Measurements from ENCODE around the gene OBSCN.

OBSCN gene

DNA sequence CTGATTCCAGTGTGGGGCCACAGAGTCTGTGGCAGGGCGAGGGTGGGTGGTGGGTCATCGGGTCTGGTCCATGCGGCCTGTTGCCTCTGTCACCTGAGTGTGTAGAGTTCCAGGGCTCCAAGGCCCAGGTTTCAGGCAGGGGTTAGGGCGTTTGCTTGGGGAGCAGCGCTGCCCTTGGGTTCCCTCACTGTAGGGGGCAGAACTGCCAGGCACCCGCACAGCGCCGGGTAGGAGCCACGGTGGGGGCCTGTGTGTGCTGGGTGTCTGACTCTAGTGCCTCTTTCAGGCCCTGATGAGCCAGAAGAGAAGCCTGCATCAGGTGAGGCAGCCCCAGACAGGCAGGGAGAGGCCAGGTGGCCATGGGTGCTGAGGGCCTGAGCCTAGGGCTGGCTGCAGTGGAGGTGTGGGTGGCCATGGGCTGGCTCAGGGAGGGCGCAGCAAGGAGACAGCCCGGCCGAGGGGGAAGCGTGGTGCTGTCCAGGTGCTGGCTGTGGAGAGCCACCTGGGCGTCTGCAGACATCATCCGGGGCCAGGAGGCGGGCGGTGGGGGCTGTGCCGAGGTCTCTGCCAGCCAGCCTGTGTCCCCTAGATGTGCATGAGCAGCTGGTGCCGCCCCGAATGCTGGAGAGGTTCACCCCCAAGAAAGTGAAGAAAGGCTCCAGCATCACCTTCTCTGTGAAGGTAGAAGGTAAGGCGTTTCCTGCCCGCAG, 126.5 kb downstream of the OBSCN start:
- no peak for DNase-seq

- no peak for DNase-seq
Measured at GRCh38 chr1:228334954-228335353, 127.1 kb downstream of the OBSCN start.

GRCh38 chr1:228335406-228336307, 127.8 kb downstream of the OBSCN start:
- no peak for DNase-seq

DNA sequence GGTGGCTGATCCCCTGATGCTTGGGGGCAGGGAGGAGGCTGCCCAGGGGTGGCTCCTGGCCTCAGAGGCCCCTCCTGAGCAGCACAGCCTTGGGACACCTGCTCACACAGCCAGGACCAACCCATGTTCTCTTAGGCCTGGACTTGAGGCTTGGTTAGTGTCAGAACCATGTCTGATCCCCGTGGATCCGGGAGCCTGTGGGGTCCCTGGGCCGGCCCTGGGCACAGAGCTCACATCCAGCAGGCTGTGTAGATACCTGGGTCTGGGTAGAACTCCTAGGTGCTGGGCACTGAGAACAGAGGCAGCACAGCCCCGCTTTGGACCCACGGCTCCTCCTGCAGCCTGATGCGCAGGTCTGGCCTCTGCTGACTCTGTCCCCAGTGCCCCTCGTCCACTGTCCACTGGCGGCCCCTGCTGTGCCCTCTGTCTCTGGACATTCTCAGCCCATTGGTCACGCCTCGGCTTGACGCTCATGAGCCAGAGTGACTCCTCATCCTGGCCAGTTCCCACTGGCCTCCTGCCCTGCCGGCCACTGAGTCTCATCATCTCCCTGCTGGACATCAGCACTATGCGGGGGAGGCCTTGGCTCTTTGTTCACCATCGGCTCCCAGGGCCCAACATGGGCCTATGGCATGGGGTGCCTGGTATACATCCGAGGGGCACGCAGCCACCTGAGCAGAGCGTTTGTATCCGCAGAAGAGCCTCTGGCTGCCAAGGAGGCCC, 128.6 kb downstream of the OBSCN start:
- DNase-seq: no peak

- no peak for DNase-seq
Measured at GRCh38 chr1:228337031-228337564, 129.3 kb downstream of the OBSCN start.

- no peak for DNase-seq
Measured at GRCh38 chr1:228337711-228338520, 130.1 kb downstream of the OBSCN start.

- DNase-seq: no peak
Measured at GRCh38 chr1:228338521-228339051, 130.7 kb downstream of the OBSCN start.

GRCh38 chr1:228339059-228339704, 131.3 kb downstream of the OBSCN start:
- DNase-seq: no peak

DNA sequence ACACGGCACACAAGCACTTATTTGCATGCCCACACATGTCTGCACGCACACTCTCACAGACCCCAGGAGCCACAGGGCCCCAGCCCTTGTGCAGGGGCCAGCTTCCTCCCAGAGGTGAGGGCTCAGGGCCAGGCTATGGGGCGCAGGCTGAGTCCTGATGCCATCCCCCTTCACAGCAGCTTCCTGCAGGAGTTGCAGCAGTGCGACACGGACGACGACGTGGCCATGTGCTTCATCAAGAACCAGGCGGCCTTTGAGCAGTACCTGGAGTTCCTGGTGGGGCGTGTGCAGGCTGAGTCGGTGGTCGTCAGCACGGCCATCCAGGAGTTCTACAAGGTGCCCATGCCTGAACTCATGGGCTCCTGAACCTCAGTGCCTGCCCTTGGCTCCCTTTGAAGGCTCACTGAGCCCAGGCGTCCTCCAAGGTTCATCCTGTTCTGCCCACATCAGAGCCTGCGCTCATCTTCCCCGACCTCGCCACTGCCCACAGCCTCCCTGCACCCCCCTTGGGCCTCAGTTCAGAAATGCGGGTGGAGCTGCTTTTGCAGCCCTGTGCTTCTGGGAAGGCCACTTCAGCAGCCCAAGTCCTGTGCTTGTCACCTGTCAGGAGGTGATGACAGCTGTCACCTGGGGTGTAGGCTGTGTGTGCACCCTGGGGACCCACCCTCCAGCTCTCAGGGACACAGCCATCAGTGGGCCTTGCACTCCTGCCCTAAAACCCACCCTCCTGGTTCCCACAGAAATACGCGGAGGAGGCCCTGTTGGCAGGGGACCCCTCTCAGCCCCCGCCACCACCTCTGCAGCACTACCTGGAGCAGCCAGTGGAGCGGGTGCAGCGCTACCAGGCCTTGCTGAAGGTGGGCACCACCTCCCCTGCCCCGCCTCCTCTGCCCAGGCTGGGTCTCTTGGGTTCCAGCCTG, 132.2 kb downstream of the OBSCN start:
- no peak for DNase-seq

DNA sequence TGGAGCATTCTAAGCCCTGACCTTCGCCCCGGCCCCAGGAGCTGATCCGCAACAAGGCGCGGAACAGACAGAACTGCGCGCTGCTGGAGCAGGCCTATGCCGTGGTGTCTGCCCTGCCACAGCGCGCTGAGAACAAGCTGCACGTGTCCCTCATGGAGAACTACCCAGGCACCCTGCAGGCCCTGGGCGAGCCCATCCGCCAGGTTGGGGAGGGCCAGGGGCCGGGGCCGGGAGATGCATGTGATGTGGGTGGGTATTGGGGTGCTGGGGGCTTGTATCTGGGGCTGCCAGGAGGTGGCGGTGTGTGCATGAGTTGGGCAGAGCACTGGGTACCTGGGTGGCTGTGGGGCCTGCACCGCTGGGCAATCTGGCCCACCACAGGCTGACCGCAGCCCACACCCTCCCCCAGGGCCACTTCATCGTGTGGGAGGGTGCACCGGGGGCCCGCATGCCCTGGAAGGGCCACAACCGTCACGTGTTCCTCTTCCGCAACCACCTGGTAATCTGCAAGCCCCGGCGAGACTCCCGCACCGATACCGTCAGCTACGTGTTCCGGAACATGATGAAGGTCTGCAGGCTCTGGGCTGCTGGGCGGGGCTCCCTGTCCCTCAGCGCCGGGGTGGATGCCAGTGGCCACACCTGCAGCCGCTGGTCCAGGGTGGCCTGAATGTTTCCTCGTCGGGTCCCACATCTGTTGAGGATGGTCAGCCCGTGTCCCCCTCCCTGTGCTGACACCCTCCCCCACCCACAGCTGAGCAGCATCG, 133.0 kb downstream of the OBSCN start:
- DNase-seq: no peak

- no peak for DNase-seq
Measured at GRCh38 chr1:228341450-228341813, 133.6 kb downstream of the OBSCN start.

GRCh38 chr1:228341814-228342626, 134.2 kb downstream of the OBSCN start:
- DNase-seq: no peak

DNA sequence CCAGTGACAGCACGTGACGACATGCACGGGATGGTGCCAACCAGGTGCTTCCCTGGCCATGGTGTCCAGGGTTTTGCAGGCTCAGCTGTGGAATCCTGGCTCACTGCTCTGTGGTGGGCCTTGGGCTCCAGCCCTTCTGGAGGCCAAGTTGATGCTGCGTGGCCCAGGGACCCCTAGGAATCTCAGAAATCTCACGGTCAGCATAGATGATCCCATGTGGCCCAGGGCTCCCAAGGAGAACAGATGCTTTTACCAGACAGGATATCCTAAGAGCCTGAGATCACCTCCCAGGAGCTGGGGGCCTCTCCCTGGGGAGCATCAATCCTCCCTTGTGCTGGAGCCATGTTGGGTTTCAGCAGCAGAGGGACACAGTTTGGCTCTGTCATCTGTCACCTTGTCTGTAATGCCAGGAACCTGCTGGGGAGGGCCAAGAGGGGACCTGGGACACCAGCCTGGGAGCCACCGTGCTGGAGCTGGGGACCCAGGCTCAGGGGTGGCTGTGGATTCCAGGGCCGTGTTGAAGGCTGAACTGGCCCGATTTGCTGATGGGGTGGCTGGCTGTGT, 134.9 kb downstream of the OBSCN start:
- no peak for DNase-seq

GRCh38 chr1:228343191-228343661, 135.4 kb downstream of the OBSCN start:
- DNase-seq: no peak

- no peak for DNase-seq
Measured at GRCh38 chr1:228344631-228345072, 136.8 kb downstream of the OBSCN start.

- no peak for DNase-seq
Measured at GRCh38 chr1:228345201-228345930, 137.5 kb downstream of the OBSCN start.

DNA sequence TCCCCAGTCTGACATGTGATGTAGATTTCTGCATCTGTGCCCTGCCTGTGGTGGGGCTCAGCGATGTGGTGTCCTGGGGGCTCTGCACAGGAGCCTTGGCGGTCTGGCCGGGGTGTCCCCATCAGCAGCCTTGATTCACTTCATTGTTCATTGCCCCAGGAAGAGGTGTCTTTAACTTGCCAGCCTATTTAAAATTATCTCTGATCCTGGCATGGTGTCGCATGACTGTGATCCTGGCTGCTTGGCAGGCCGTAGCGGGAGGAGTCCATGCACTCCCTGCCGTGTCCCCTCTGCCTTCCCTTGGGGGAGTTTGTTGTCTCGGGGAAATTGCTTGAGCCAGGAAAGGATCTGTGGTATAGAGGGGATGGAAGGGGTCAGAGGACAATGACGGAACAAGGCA, 138.9 kb downstream of the OBSCN start:
- DNase-seq: no peak

All from NCI-H1092 (cell line).